Esophagus squamous epithelium (tissue), 4 donors: ENCODE data around the gene TCF4.

ENCODE experiments used
- CTCF ChIP-seq, 6 experiments: fragments of 450-650 bp in 4 of 6; fragments of 200-600 bp in 2 of 6; sonication (generic) in 2 of 6; IDR thresholded peaks; one replicate each; pipeline ENCODE4 v1.5.1; 2016 to 2019; ENCODE audit warnings: antibody characterized with exemption in 6 of 6, mild to moderate bottlenecking in 4 of 6, moderate library complexity in 4 of 6
- POLR2A ChIP-seq, 4 donors: fragments of 450-650 bp; IDR thresholded peaks; one replicate each; pipeline ENCODE4 v1.6.1; 2017; ENCODE audit warnings: antibody characterized with exemption in 4 of 4, mild to moderate bottlenecking in 4 of 4, moderate library complexity in 3 of 4

DNA sequence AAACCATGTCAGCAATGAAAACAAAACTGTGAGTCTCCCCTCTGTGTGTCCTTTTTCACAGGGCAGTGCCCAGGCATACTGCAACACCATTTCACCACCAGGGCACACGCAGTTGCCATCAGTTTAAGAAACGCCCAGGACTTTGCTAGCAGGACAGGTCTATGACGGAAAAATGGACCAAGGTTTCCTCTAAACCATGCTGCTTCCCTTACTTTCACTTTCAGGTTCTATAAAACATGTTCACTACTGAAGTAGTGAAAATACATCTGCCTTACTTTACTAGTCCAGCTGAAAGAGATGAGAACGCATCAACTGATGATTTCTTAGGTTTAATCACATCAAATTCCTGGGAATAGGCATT, 110.5 kb downstream of the TCF4 start:
- TF ChIP-seq CTCF (IDR thresholded peaks at IDR 0.05): peak in 5 of 6 experiments; percentile 13 to 53 (median 19)
- no peak for TF ChIP-seq POLR2A (IDR thresholded peaks at IDR 0.05)
